OCI-LY1 (cell line): ENCODE measurements around the gene ZFAND5.

ENCODE experiments used
- EZH2 ChIP-seq: fragments of 200-600 bp; sonication (generic), shearing (Covaris generic); IDR thresholded peaks from 2 replicates; pipeline ENCODE4 v1.8.0; 2017; ENCODE audit warnings: borderline replicate concordance, mixed run types, mild to moderate bottlenecking, antibody characterized with exemption, low read length, moderate library complexity, mixed read lengths
- TF ChIP-seq, protein P1 (sequence below): fragments of 200-600 bp; sonication (generic), shearing (Covaris generic); IDR thresholded peaks from 2 replicates; pipeline ENCODE4 v1.5.1; 2017; ENCODE audit warnings: mild to moderate bottlenecking, antibody characterized with exemption, low read length, moderate library complexity, mixed read lengths

DNA sequence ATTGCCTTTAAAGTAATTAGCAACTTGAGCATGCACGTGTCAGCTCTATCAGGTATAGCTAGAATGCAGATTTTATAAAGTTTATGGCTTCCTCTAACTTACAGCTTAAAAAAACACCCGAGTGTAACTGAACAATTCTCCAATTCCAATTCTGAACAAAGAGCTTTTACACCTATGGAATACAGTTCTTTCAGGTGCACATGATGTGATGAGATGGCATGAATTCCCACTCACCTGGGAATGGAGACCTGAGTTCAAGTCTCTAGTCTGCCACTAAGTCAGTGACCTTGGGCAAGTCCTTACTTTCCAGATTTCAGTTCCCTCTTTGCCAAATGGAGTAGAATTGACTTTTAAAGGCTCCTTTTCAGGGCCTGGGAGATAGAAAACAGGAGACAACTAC, 1.8 kb downstream of the ZFAND5 start:
- no peak for TF ChIP-seq EZH2
- TF ChIP-seq, protein P1, sequence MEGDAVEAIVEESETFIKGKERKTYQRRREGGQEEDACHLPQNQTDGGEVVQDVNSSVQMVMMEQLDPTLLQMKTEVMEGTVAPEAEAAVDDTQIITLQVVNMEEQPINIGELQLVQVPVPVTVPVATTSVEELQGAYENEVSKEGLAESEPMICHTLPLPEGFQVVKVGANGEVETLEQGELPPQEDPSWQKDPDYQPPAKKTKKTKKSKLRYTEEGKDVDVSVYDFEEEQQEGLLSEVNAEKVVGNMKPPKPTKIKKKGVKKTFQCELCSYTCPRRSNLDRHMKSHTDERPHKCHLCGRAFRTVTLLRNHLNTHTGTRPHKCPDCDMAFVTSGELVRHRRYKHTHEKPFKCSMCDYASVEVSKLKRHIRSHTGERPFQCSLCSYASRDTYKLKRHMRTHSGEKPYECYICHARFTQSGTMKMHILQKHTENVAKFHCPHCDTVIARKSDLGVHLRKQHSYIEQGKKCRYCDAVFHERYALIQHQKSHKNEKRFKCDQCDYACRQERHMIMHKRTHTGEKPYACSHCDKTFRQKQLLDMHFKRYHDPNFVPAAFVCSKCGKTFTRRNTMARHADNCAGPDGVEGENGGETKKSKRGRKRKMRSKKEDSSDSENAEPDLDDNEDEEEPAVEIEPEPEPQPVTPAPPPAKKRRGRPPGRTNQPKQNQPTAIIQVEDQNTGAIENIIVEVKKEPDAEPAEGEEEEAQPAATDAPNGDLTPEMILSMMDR: no peak
